GM21717 (cell line): ENCODE measurements around the gene BNC1.
"Not testable (repeated sequence)": the region's sequence is repeated elsewhere in the genome, so short reads cannot be mapped to it uniquely, and the experiment has no call there.

ENCODE experiments used
- ATAC-seq: cut with Tn5 transposase; IDR thresholded peaks from one replicate; pipeline ENCODE4 v1.9.1; 2021; ENCODE audit warnings: mild to moderate bottlenecking, moderate library complexity; ENCODE audit not compliant: unreplicated experiment

The BNC1 gene

GRCh38 chr15:83249030-83249343, 35.5 kb downstream of the BNC1 start:
- no peak for ATAC-seq

GRCh38 chr15:83248151-83249029, 36.1 kb downstream of the BNC1 start:
- no peak for ATAC-seq

GRCh38 chr15:83243634-83244033, 40.8 kb downstream of the BNC1 start:
- no peak for ATAC-seq

GRCh38 chr15:83230242-83230641, 54.2 kb downstream of the BNC1 start:
- no peak for ATAC-seq

GRCh38 chr15:83225449-83225848, 59.0 kb downstream of the BNC1 start:
- no peak for ATAC-seq

GRCh38 chr15:83221781-83222180, 62.7 kb downstream of the BNC1 start:
- not testable (repeated sequence) for ATAC-seq

- ATAC-seq, result no peak
Measured at GRCh38 chr15:83219026-83219425, 65.4 kb downstream of the BNC1 start.

GRCh38 chr15:83215306-83215705, 69.2 kb downstream of the BNC1 start:
- no peak for ATAC-seq

GRCh38 chr15:83210619-83211018, 73.8 kb downstream of the BNC1 start:
- no peak for ATAC-seq

GRCh38 chr15:83209333-83209732, 75.1 kb downstream of the BNC1 start:
- no peak for ATAC-seq

- no peak for ATAC-seq
Measured at GRCh38 chr15:83208367-83208661, 76.2 kb downstream of the BNC1 start.

- ATAC-seq, result peak; percentile 40
Measured at GRCh38 chr15:83207660-83208366, 76.7 kb downstream of the BNC1 start, which contains the start of gene HDGFL3. TSS of gene HDGFL3 (minus strand) at chr15:83207823. CDS start at chr15:83207414, 409 bp downstream.

- ATAC-seq, result peak; percentile 20
Measured at GRCh38 chr15:83207009-83207659, 77.3 kb downstream of the BNC1 start.

- ATAC-seq, result no peak
Measured at GRCh38 chr15:83206526-83207008, 77.9 kb downstream of the BNC1 start.
